GM12865 (cell line): ENCODE results near the gene PTPN13.

Source experiments
- DNase-seq: peaks from one replicate; pipeline ENCODE4 v3.0.0; 2010; ENCODE audit warnings: low read depth
- H3K4me3 ChIP-seq: 2 replicates; pipeline ENCODE4 v1.5.1; 2011; ENCODE audit warnings: mild to moderate bottlenecking, low read depth, low read length, control low read depth
- CTCF ChIP-seq: IDR thresholded peaks from 2 replicates; pipeline ENCODE4 v1.5.1; 2011; ENCODE audit warnings: low read length, control low read depth, low read depth, inconsistent platforms; ENCODE audit not compliant: insufficient read depth; ENCODE audit errors: missing control alignments

PTPN13 gene

DNA sequence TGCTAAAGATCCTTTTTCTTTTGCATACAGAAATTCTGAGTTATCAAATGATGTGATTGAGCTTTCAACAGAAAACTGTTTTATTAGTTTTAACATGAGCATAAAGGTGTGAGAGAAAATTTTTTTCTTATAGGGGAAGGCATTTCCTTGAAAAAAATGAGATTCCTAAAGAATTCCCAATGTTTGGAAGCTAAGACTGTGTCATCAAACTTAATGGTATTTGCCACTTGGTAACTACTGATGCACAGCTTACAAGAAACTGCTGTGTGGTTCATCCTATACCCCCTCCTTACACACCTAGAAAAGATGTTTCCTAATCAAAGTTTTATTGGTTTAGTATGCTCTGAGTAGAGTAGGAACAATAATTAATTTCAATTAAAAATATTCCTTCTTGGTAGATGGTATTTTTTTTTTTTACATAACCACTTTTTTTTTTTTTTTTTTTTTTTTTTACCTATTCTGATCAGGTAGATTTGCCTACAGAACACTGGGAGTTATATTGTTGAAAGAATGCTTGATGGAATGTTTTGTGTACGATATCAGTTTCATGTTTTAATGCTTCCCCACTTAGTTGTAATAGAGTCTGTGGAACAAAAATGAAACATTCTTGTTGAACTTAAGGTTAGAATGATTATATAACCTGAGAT is 6.0 kb downstream of the PTPN13 start:
- DNase-seq = no peak
- TF ChIP-seq CTCF = no peak
- H3K4me3 ChIP-seq = no peak overlapping the region; the same call in 1 of the 2 replicates

DNA sequence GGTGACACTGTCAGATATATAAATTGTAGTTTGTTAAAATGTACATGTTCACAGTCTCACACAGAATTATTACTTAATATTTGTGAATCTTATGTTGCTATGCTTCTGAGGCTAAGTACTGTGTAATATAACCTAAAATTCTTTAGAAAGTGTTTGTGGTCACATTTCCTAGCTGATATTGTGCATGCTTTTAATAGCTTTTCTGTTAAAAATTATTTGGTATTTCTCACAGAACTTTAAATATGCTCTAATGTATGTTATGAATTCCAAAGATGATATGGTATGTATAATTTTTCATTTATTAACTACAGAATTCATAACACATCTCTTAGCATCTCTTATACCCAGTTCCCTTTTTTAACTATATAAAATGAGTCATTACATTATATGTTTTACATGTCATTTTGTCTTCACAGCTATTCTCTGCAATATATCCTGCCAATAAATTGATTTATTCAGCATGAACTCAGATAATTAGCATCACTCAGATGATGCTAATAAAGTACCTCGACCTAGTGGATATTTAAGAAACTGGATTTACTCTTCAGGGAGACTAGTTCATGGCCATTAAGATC is 9.3 kb downstream of the PTPN13 start:
- H3K4me3 ChIP-seq = no peak overlapping the region
- DNase-seq = no peak
- TF ChIP-seq CTCF = no peak

GRCh38 chr4:86606809-86607208 is 12.7 kb downstream of the PTPN13 start:
- no peak overlapping the region for H3K4me3 ChIP-seq
- no peak for TF ChIP-seq CTCF
- DNase-seq = no peak

- TF ChIP-seq CTCF = no peak
- DNase-seq = no peak
- no peak overlapping the region for H3K4me3 ChIP-seq
Observed at GRCh38 chr4:86608757-86609375, 14.8 kb downstream of the PTPN13 start.

DNA sequence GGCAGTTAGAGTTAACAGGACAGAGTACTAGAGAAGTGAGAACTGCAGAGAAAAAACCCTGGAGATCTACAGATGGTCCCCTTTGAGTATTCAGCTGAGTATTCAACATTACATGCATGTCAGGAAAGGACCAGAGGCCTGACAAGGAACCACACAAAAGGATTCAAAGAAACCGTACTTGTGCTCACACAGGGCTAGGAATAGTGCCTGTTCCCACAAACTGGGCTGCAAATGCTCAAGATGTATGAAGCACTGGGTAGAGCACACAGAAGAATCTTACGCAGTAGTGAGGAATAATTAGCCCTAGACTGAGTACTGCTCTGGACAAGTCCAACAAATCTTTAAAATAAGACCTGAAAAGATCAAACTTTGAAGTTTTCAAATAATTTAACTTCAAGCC is 17.6 kb downstream of the PTPN13 start:
- DNase-seq = no peak
- no peak for TF ChIP-seq CTCF
- H3K4me3 ChIP-seq = no peak overlapping the region

- TF ChIP-seq CTCF = no peak
- no peak for DNase-seq
- H3K4me3 ChIP-seq = no peak overlapping the region
Observed at GRCh38 chr4:86613734-86614133, 19.6 kb downstream of the PTPN13 start.
